ENCODE measurements around the gene EGF.

GRCh38 chr4:109931318-109931717, 18.6 kb downstream of the EGF start:
- TF ChIP-seq GATA2 (IDR thresholded peaks at IDR 0.05; ENCODE audit: low read depth, low read length) = no peak
- TF ChIP-seq GATA3 (IDR thresholded peaks at IDR 0.05; ENCODE audit: low read depth, low read length) = no peak

Data from SH-SY5Y (cell line).